CD4-positive, alpha-beta T cell (primary cell): ENCODE data around the gene PPM1J. TPM values are rescaled to one million over a fixed set of nuclear protein-coding genes. Genes with fewer than 3 reads are reported as not detected.
A peak's percentile ranks its signal among the peaks of the same experiment; 100 is the strongest.

Experiments
- ATAC-seq: fragments of 200-7000 bp; cut with Tn5 transposase; one replicate; pipeline ENCODE4 v1.10.0; 2022; ENCODE audit warnings: mild to moderate bottlenecking; ENCODE audit not compliant: poor library complexity
- CTCF ChIA-PET: fragments of 350-600 bp; sonication (Branson Sonifier 250); formaldehyde crosslinking; loops from one replicate; lab custom pipeline; 2021; ENCODE audit warnings: antibody characterized with exemption, inconsistent platforms; lab: Charles Lee
- POLR2A ChIA-PET: fragments of 350-600 bp; sonication (Branson Sonifier 250); formaldehyde crosslinking; loops from one replicate; lab custom pipeline; 2021; ENCODE audit warnings: antibody characterized with exemption, inconsistent platforms; lab: Charles Lee
- DNase-seq, 14 experiments: peaks; one replicate each; pipeline ENCODE4 v3.0.0-alpha.2; 2013 to 2020; ENCODE audit warnings: mixed read lengths in 2 of 14
- H3K27ac ChIP-seq, 2 donors: one replicate each; pipeline versions ENCODE4 v1.5.1 to v1.7.0; 2013; ENCODE audit warnings: low read length in 2 of 2, low read depth in 1 of 2, mild to moderate bottlenecking in 1 of 2
- H3K27me3 ChIP-seq, 2 experiments: 1 replicate in 1 of 2; 2 replicates in 1 of 2; pipeline versions ENCODE4 v1.6.1 to v1.7.0; 2013; ENCODE audit warnings: low read length in 2 of 2, control low read depth in 1 of 2, mild to moderate bottlenecking in 1 of 2, moderate library complexity in 1 of 2; ENCODE audit not compliant: insufficient read depth in 2 of 2, control insufficient read depth in 1 of 2
- H3K36me3 ChIP-seq: one replicate; pipeline ENCODE4 v1.6.1; 2013; ENCODE audit warnings: low read length, control low read depth; ENCODE audit not compliant: insufficient read depth
- H3K4me1 ChIP-seq: one replicate; pipeline ENCODE4 v1.6.1; 2013; ENCODE audit warnings: low read length, control low read depth; ENCODE audit not compliant: insufficient read depth
- H3K4me3 ChIP-seq: one replicate; pipeline ENCODE4 v1.5.1; 2013; ENCODE audit warnings: mild to moderate bottlenecking, low read length, moderate library complexity
- H3K9me3 ChIP-seq, 2 experiments: 1 replicate in 1 of 2; 2 replicates in 1 of 2; pipeline versions ENCODE4 v1.6.1 to v1.7.0; 2013; ENCODE audit warnings: low read length in 2 of 2, mild to moderate bottlenecking in 2 of 2, control low read depth in 1 of 2, moderate library complexity in 1 of 2; ENCODE audit not compliant: control insufficient read depth in 1 of 2, insufficient read depth in 1 of 2
- H3K27ac Mint-ChIP-seq: one replicate; pipeline ENCODE4 v1.8.0; 2020; ENCODE audit warnings: mixed read lengths
- H3K27me3 Mint-ChIP-seq: one replicate; pipeline ENCODE4 v1.8.0; 2021; ENCODE audit warnings: mixed read lengths
- H3K36me3 Mint-ChIP-seq: one replicate; pipeline ENCODE4 v1.8.0; 2021; ENCODE audit warnings: low read depth, mixed read lengths
- H3K4me1 Mint-ChIP-seq: one replicate; pipeline ENCODE4 v1.8.0; 2021; ENCODE audit warnings: low read depth, mixed read lengths
- H3K4me3 Mint-ChIP-seq: one replicate; pipeline ENCODE4 v1.8.0; 2020; ENCODE audit warnings: mild to moderate bottlenecking, mixed read lengths
- H3K9me3 Mint-ChIP-seq: one replicate; pipeline ENCODE4 v1.8.0; 2020; ENCODE audit warnings: mixed read lengths
- intact Hi-C, 2 experiments: fragments of 100-400 bp; cut with DNase I in 1 of 2; cut with micrococcal nuclease in 1 of 2; formaldehyde crosslinking; loops; one replicate each; pipeline versions ENCODE4 v1.15.1 to v1.9.0; 2023 to 2025; cut with DNase I, micrococcal nuclease
- total RNA-seq, 174 experiments: library from RNA in 2 of 174; stranded (reverse) in 2 of 174; gene quantifications; one replicate each; pipeline ENCODE4 v1.2.3 and lab custom pipeline; 2021 to 2026
- TF ChIP-seq, protein P1 (sequence below): fragments of 200-600 bp; IDR thresholded peaks from one replicate; pipeline ENCODE4 v1.8.0; 2022; ENCODE audit warnings: antibody characterized with exemption, mild to moderate bottlenecking

The PPM1J gene
- total RNA-seq, 2 experiments from 2014 or later, result 0.39 to 0.49 TPM

DNA sequence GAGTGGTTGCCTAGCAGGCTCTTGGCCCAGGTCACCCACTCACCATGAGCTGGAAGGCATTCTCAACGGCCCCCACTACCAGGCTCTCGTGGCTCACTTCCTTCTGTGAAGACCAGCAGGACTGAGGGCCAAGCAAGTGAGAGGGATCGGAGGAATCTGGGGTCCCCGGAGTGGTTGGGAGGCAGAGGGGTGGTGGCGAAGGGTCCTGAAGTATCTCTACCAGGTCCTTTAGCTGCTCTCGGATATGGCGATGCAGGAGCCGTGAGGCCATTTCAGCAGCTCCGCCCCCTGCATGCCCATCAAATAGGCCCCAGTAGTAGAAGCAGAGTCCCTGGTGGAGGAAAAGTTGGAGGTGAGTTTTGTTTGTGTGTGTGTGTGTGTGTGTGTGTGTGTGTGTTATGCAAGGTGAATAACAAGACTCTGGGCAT lies 2.4 kb downstream of the PPM1J start:
- Histone ChIP-seq H3K27ac (no peak overlapping the region), H3K4me3 (no peak overlapping the region), H3K36me3 (no peaks in the 10 kb centered on the region), H3K9me3 (peaks cover 0 to 5% of the 10 kb centered on the region in 2 experiments), H3K4me1 (peaks cover 28% of the 10 kb centered on the region), H3K27me3 (peaks cover 8 to 10% of the 10 kb centered on the region in 2 experiments)
- TF ChIP-seq, protein P1, sequence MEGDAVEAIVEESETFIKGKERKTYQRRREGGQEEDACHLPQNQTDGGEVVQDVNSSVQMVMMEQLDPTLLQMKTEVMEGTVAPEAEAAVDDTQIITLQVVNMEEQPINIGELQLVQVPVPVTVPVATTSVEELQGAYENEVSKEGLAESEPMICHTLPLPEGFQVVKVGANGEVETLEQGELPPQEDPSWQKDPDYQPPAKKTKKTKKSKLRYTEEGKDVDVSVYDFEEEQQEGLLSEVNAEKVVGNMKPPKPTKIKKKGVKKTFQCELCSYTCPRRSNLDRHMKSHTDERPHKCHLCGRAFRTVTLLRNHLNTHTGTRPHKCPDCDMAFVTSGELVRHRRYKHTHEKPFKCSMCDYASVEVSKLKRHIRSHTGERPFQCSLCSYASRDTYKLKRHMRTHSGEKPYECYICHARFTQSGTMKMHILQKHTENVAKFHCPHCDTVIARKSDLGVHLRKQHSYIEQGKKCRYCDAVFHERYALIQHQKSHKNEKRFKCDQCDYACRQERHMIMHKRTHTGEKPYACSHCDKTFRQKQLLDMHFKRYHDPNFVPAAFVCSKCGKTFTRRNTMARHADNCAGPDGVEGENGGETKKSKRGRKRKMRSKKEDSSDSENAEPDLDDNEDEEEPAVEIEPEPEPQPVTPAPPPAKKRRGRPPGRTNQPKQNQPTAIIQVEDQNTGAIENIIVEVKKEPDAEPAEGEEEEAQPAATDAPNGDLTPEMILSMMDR, result no peak
- Mint-ChIP-seq H3K27ac (no peak overlapping the region), H3K4me3 (peak overlapping the region; percentile 60), H3K27me3 (peaks cover 17% of the 10 kb centered on the region), H3K9me3 (no peaks in the 10 kb centered on the region), H3K36me3 (no peaks in the 10 kb centered on the region), H3K4me1 (peaks cover 25% of the 10 kb centered on the region)
- ATAC-seq (no peak), DNase-seq (peak in 1 of 14 experiments; percentile 27)
- ChIA-PET CTCF (no interaction called here), POLR2A (interaction anchor here (1.6 kb wide), 1 partner anchor 9 kb away, joined by 3 read pairs; no protein-coding TSS in a partner anchor)
- intact Hi-C loops, result loop anchor here in 1 of 2 experiments (10.0 kb wide), 1 partner anchor 1102 kb away; the partner anchor contains the start of gene RSBN1

- Mint-ChIP-seq H3K4me3 (no peak overlapping the region), H3K36me3 (no peaks in the 10 kb centered on the region)
Observed at GRCh38 chr1:112712191-112712590, 2.9 kb downstream of the PPM1J start.

GRCh38 chr1:112711670-112712069 lies 3.5 kb downstream of the PPM1J start:
- peaks cover 17% of the 10 kb centered on the region for H3K27me3 Mint-ChIP-seq

More at GRCh38 chr1:112712191-112712590, 2.9 kb downstream of the PPM1J start:
- peaks cover 17% of the 10 kb centered on the region for H3K27me3 Mint-ChIP-seq
- H3K36me3 ChIP-seq, result no peaks in the 10 kb centered on the region
- peaks cover 32% of the 10 kb centered on the region for H3K4me1 ChIP-seq
- CTCF ChIA-PET, result no interaction called here
- H3K27ac ChIP-seq, result no peak overlapping the region
- H3K9me3 Mint-ChIP-seq, result no peaks in the 10 kb centered on the region
- POLR2A ChIA-PET, result interaction anchor here (1.6 kb wide), 1 partner anchor 8 kb away, joined by 3 read pairs; no protein-coding TSS in a partner anchor
- no peak for ATAC-seq
- no peak overlapping the region for H3K27ac Mint-ChIP-seq
- H3K4me3 ChIP-seq, result no peak overlapping the region
- DNase-seq, result peak in 1 of 14 experiments; percentile 18
- peaks cover 30% of the 10 kb centered on the region for H3K4me1 Mint-ChIP-seq
- TF ChIP-seq, protein P1, result no peak
- H3K9me3 ChIP-seq, result peaks cover 0 to 5% of the 10 kb centered on the region in 2 experiments
- H3K27me3 ChIP-seq, result peaks cover 8 to 10% of the 10 kb centered on the region in 2 experiments
- intact Hi-C loops, result loop anchor here in 1 of 2 experiments (10.0 kb wide), 1 partner anchor 1103 kb away; the partner anchor contains the start of gene RSBN1

More at GRCh38 chr1:112711670-112712069, 3.5 kb downstream of the PPM1J start:
- Histone ChIP-seq H3K27ac (no peak overlapping the region), H3K9me3 (peaks cover 0 to 5% of the 10 kb centered on the region in 2 experiments), H3K4me1 (peaks cover 36% of the 10 kb centered on the region), H3K27me3 (peaks cover 8 to 10% of the 10 kb centered on the region in 2 experiments), H3K4me3 (no peak overlapping the region), H3K36me3 (no peaks in the 10 kb centered on the region)
- Mint-ChIP-seq H3K27ac (no peak overlapping the region), H3K4me1 (peaks cover 30% of the 10 kb centered on the region), H3K36me3 (no peaks in the 10 kb centered on the region), H3K4me3 (no peak overlapping the region), H3K9me3 (no peaks in the 10 kb centered on the region)
- TF ChIP-seq, protein P1, result no peak
- no peak for ATAC-seq
- intact Hi-C loops, result loop anchor here in 1 of 2 experiments (10.0 kb wide), 1 partner anchor 1103 kb away; the partner anchor contains the start of gene RSBN1
- ChIA-PET CTCF (no interaction called here), POLR2A (interaction anchor here (0.9 to 1.6 kb wide), 4 partner anchors 8 to 361 kb away, joined by 3 to 4 read pairs (median 3); partner anchors contain the start of gene MOV10)
- DNase-seq, result peak in 1 of 14 experiments; percentile 9
